Measurements from ENCODE around the gene RPLP2. TPM values are rescaled to one million over a fixed set of nuclear protein-coding genes. Genes with fewer than 3 reads are reported as not detected.
A peak's percentile ranks its signal among the peaks of the same experiment; 100 is the strongest.

The RPLP2 gene
- total RNA-seq, 4 donors from 2014 or later = 314 to 600 (median 440) TPM

DNA sequence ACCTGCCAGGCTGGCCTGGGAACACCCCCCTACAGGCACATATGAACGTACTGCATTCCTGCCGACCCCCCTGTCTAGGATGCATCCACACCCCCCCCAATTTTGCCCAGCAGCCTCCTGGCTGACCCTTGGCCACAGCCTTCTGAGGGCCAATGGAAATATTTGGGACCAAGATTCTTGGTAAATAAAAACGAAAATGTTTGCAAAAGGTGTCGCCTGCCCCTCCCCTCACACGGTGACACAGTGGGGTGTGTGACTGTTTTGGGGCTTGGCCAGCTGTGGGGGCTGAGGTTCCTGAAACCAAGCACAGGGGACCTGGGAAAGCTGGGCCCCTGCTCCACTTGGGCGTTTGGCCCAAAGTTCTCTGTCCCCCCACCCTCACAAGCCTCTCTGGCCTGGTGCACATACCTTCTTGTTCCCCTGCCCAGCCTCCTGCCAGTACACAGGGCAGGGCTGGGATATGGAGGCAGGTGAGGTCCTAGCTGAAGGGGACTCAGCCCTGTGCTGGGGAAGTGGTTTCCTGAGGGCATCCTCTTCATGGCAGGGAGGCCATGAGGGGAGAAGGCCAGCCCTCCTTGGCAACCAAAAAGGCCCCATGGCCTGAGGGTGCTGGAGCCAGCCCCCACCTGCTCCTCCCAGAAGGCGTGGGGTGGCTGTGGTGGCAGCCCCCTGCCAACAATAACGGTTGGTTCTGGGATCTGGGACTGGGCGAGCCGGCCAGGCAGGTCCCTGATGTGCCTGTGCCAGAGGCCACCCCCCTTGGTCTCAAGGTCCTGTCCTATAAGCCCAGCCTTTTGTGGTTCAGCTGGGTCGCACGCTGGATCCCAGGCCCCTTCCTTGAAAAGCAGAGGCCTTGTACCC, 15.8 kb downstream of the RPLP2 start:
- intact Hi-C loops (cut with DNase I; ENCODE audit: low total_unique reads) = no loop called here
- DNase-seq (no peak), ATAC-seq (no peak)
- Histone ChIP-seq H3K9me3 (no peaks in the 10 kb centered on the region), H3K36me3 (peaks cover 0 to 27% of the 10 kb centered on the region in 2 donors), H3K27ac (no peak overlapping the region), H3K4me3 (no peak overlapping the region), H3K27me3 (peaks cover 18 to 37% (median 35%) of the 10 kb centered on the region in 3 donors), H3K4me1 (peaks cover 24 to 52% of the 10 kb centered on the region in 2 donors)
- in situ Hi-C loops (cut with MboI; ENCODE audit: low sequenced_read_pairs in 4 of 4) = no loop called here
- TF ChIP-seq POLR2A (IDR thresholded peaks at IDR 0.05) (no peak), CTCF (IDR thresholded peaks at IDR 0.05 in 4 of 5, conservative IDR thresholded peaks at IDR 0.05 in 1 of 5) (no peak)

- Histone ChIP-seq H3K4me3 (no peak overlapping the region), H3K27ac (peak overlapping the region in 2 of 4 donors; percentile 68 to 69), H3K27me3 (peaks cover 18 to 40% (median 36%) of the 10 kb centered on the region in 3 donors), H3K36me3 (peaks cover 0 to 27% of the 10 kb centered on the region in 2 donors), H3K4me1 (peaks cover 18 to 47% of the 10 kb centered on the region in 2 donors), H3K9me3 (no peaks in the 10 kb centered on the region)
- intact Hi-C loops (cut with DNase I; ENCODE audit: low total_unique reads) (no loop called here), in situ Hi-C loops (cut with MboI; ENCODE audit: low sequenced_read_pairs in 4 of 4) (no loop called here)
- ATAC-seq = no peak
- DNase-seq = no peak
- TF ChIP-seq POLR2A (IDR thresholded peaks at IDR 0.05) = no peak
- TF ChIP-seq CTCF (IDR thresholded peaks at IDR 0.05 in 4 of 5, conservative IDR thresholded peaks at IDR 0.05 in 1 of 5) = no peak
Observed at GRCh38 chr11:826227-826621, 16.5 kb downstream of the RPLP2 start.

DNA sequence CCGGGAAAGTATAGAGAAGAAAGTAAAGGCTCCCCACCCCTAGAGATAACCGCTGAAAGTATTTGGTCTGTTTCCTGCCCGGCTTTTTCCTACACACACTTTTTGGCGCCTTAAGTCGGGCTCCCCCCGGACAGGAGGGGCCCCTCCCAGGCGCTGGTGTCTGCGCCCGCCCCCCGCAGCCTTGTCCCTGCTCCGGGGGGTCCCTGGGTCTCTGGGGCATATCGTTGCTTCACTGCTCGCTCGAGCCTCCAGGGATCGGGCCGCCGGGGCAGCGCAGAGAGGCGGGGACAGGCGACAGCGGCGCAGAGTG, 17.0 kb downstream of the RPLP2 start:
- ATAC-seq (no peak), DNase-seq (no peak)
- peaks cover 12 to 42% of the 10 kb centered on the region in 2 donors for H3K4me1 ChIP-seq
- in situ Hi-C loops (cut with MboI; ENCODE audit: low sequenced_read_pairs in 4 of 4) (no loop called here), intact Hi-C loops (cut with DNase I; ENCODE audit: low total_unique reads) (no loop called here)
- TF ChIP-seq POLR2A (IDR thresholded peaks at IDR 0.05) = no peak
- no peak for TF ChIP-seq CTCF (IDR thresholded peaks at IDR 0.05 in 4 of 5, conservative IDR thresholded peaks at IDR 0.05 in 1 of 5)
- peaks cover 18 to 40% (median 38%) of the 10 kb centered on the region in 3 donors for H3K27me3 ChIP-seq
- peaks cover 0 to 27% of the 10 kb centered on the region in 2 donors for H3K36me3 ChIP-seq
- no peaks in the 10 kb centered on the region for H3K9me3 ChIP-seq
- peak overlapping the region; percentile 15 to 75 (median 68) for H3K27ac ChIP-seq
- peak overlapping the region; percentile 28 to 51 (median 46) for H3K4me3 ChIP-seq

- Histone ChIP-seq H3K4me1 (peaks cover 8 to 38% of the 10 kb centered on the region in 2 donors), H3K36me3 (peaks cover 0 to 27% of the 10 kb centered on the region in 2 donors), H3K4me3 (peak overlapping the region; percentile 28 to 51 (median 46)), H3K27me3 (peaks cover 18 to 40% (median 38%) of the 10 kb centered on the region in 3 donors), H3K9me3 (no peaks in the 10 kb centered on the region), H3K27ac (peak overlapping the region; percentile 52 to 75 (median 68))
- in situ Hi-C loops (cut with MboI; ENCODE audit: low sequenced_read_pairs in 4 of 4) (no loop called here), intact Hi-C loops (cut with DNase I; ENCODE audit: low total_unique reads) (no loop called here)
- TF ChIP-seq POLR2A (IDR thresholded peaks at IDR 0.05) (no peak), CTCF (IDR thresholded peaks at IDR 0.05 in 4 of 5, conservative IDR thresholded peaks at IDR 0.05 in 1 of 5) (no peak)
- ATAC-seq = no peak
- DNase-seq = no peak
Observed at GRCh38 chr11:827146-827896, 17.6 kb downstream of the RPLP2 start.
